ENCODE results near the gene PHKG1.
"Not testable (repeated sequence)": the region's sequence is repeated elsewhere in the genome, so short reads cannot be mapped to it uniquely, and the experiment has no call there.

- TF ChIP-seq CTCF, POLR2A (IDR thresholded peaks at IDR 0.05): not testable (repeated sequence)
These were observed 364 bp downstream of the PHKG1 start for GRCh38 chr7:56092388-56092787.
